GM19455 (cell line): ENCODE data around the gene PRTFDC1.
"Not testable (repeated sequence)": the region's sequence is repeated elsewhere in the genome, so short reads cannot be mapped to it uniquely, and the experiment has no call there.

Source experiments
- ATAC-seq: cut with Tn5 transposase; IDR thresholded peaks from one replicate; pipeline ENCODE4 v1.9.1; 2021; ENCODE audit not compliant: unreplicated experiment

PRTFDC1 gene

GRCh38 chr10:24952143-24952706 is at the start of gene PRTFDC1:
TSS of gene PRTFDC1 (minus strand) at chr10:24952606. CDS start at chr10:24952575, 31 bp downstream.
- peak; percentile 45 for ATAC-seq

GRCh38 chr10:24998044-24998443 is 45.6 kb upstream of the PRTFDC1 start:
- no peak for ATAC-seq

- ATAC-seq, result no peak
Observed at GRCh38 chr10:24995072-24995471, 42.7 kb upstream of the PRTFDC1 start.

- ATAC-seq, result no peak
Observed at GRCh38 chr10:24993237-24993958, 41.0 kb upstream of the PRTFDC1 start.

GRCh38 chr10:24992512-24993133 is 40.2 kb upstream of the PRTFDC1 start:
- no peak for ATAC-seq

- ATAC-seq, result no peak
Observed at GRCh38 chr10:24991298-24991697, 38.9 kb upstream of the PRTFDC1 start.

GRCh38 chr10:24989867-24990266 is 37.5 kb upstream of the PRTFDC1 start:
- ATAC-seq, result no peak

GRCh38 chr10:24988831-24989640 is 36.6 kb upstream of the PRTFDC1 start:
- ATAC-seq, result no peak

- ATAC-seq, result no peak
Observed at GRCh38 chr10:24984906-24985305, 32.5 kb upstream of the PRTFDC1 start.

GRCh38 chr10:24983946-24984345 is 31.5 kb upstream of the PRTFDC1 start:
- ATAC-seq, result no peak

GRCh38 chr10:24983130-24983529 is 30.7 kb upstream of the PRTFDC1 start:
- no peak for ATAC-seq

- no peak for ATAC-seq
Observed at GRCh38 chr10:24982319-24983112, 30.1 kb upstream of the PRTFDC1 start.

- no peak for ATAC-seq
Observed at GRCh38 chr10:24981161-24981710, 28.8 kb upstream of the PRTFDC1 start.

- ATAC-seq, result no peak
Observed at GRCh38 chr10:24979685-24980084, 27.3 kb upstream of the PRTFDC1 start.

GRCh38 chr10:24974976-24975375 is 22.6 kb upstream of the PRTFDC1 start:
- no peak for ATAC-seq

GRCh38 chr10:24973163-24973562 is 20.8 kb upstream of the PRTFDC1 start:
- ATAC-seq, result no peak

- ATAC-seq, result no peak
Observed at GRCh38 chr10:24971374-24971773, 19.0 kb upstream of the PRTFDC1 start.

GRCh38 chr10:24969841-24970281 is 17.5 kb upstream of the PRTFDC1 start:
- no peak for ATAC-seq

GRCh38 chr10:24968951-24969350 is 16.5 kb upstream of the PRTFDC1 start:
- not testable (repeated sequence) for ATAC-seq

- ATAC-seq, result no peak
Observed at GRCh38 chr10:24968349-24968748, 15.9 kb upstream of the PRTFDC1 start.
